ENCODE measurements around the gene LRRC46.

LRRC46 gene

DNA sequence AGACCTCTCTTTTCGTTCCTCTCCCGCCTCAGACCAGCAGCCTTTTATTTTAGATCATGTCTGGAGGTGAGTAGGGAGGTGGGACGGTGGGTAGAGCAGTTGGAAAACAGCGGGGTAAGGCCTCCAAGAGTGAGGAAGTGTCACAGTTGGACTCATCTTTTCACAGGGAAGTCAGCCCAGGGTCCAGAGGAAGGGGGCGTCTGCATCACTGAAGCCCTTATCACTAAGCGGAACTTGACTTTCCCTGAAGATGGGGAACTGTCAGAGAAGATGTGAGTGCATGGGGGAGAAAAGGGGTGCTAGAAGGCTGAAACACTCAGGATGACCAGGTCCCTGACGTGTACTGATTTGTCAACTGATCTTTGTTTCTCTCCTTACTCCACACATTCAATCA is 461 bp downstream of the LRRC46 start:
- DNase-seq (ENCODE audit: low spot score), result no peak

DNA sequence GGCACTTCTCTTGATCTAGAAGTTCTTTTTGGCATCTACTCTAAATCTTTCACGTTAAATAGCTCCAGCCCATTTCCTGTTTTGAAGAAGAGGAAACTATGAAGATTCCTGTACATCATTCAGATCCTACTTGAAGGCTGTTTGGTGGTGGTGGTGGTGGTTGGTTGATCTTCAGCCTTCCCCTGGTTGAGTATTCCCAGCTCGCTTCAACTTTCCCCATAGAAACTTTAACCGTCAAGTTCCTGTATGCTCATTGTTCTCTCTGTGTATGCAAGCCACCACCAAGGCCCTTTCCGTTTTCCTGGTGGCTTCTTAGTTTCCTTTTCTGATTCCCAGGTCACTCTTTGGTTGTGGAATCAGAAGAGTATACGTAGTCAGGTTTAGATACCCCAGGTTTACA is 3.3 kb downstream of the LRRC46 start:
- no peak for DNase-seq (ENCODE audit: low spot score)

DNA sequence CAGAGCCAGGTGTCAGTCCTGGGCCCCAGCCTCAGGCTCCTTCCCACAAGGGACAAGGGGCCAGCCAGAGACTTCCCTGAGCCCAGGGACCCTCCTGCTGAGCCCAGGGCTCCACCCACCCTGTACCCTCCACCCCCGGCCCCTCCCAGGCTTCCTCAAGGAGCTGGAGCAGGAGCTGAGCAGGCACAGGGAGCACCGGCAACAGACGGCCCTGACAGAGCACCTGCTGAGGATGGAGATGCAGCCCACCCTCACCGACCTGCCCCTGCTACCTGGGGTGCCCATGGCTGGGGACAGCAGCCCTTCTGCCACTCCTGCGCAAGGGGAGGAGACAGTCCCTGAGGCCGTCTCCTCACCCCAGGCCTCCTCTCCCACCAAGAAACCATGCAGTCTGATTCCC is 5.1 kb downstream of the LRRC46 start:
- no peak for DNase-seq (ENCODE audit: low spot score)

DNA sequence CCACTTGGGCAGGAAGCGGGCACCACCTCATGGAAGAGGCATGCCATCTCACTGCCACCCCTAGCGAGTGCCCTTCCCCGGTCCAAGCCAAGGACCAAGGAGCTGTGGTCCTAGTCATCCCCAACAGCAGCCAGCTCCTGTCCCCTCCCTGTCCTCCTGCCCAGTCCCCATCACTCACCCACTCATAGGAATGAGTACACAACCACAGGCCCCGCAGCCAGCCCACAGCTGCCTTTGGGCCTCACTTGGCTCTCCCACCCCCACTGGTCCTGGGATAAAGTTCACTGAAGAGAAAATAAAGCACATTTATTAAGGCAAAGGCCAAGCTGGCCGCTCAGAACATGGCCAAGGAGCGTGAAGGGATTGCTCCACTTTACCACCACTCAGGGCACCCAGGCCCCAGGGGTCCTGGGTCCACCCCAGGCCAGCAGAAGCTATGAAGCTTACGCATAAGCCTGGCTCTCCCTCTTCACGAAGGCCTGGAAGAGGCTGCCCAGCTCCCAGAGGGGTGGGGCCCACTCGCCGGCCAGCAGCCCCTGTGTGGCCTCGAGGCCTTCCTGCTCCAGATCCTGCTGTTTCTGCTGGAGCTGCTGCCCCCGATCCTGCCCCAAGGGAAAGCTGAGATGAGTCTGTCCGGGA is 6.0 kb downstream of the LRRC46 start:
- no peak for DNase-seq (ENCODE audit: low spot score)

DNA sequence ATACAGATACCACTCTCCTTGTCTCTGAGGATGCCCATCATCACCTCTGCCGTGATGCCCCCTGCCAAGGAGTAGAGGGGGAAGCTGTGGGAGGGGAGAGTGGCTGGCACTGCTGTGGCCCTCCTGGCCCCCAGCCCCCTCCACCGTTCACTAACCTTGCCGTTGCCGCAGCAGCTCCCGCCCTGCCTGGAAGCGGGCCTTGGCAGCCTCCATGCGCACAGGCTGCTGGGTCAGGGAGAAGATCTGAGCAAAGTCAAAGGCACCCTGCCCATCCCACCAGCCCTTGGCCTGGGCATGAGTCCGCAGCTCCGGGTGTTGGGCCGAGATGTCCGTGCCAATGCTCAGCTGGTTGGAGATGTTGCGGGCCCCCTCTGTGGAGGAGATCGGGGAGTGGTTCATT is 7.2 kb downstream of the LRRC46 start:
- DNase-seq (ENCODE audit: low spot score), result no peak

DNA sequence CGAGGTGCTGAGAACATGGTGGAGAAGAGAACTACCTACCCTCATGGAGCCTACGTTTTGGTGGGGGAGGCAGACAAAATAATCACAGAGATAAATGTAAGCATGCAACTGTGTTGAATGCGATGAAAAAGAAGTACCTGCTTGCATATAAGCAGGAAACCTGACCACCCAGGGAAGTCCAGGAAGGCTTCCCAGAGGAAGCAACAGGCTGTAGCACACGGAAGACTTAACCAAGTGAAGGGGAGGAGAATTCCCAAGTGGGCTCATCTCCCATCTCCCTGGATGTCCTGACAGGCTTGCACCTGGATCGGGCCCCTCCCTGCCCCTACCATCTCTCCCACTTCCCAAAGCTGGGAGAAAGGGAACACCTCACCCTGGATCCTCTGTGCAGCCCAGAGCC is 7.6 kb downstream of the LRRC46 start:
- DNase-seq (ENCODE audit: low spot score), result no peak

DNA sequence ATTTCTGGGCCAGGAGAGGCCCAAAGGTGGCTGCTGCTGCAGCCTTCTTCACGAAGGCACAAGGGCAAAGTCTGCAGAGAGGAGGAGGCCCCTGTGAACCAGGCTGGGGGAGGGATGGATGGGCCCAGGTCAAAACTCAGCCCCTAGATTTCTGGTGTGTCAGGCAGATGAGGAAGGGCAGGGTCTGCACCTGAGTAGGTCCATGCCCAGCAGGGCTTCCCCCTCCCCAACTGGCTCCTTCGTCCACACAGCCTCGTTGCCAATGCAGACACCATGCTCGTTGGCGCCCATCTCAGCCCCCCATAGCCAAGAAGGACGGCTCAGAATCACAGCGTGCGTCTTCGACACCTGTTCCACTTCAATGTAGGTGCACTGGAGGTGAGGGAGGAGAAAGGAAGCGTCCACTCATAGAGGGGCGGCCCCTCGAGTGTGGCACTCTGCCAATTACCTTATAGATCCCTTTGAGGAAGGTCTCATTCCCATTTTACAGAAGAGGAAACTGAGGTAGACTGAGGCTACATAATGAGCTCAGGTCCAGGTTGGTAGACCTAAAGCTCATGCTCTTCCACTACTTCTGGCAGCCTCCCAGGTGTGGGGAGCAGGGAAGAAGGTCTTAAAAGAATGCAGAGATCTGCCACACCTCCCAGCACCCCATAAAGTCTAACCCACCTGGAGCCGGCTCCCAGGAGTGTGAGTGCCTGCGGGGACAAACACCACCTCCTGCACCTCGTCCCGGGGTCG is 8.7 kb downstream of the LRRC46 start:
- no peak for DNase-seq (ENCODE audit: low spot score)

DNA sequence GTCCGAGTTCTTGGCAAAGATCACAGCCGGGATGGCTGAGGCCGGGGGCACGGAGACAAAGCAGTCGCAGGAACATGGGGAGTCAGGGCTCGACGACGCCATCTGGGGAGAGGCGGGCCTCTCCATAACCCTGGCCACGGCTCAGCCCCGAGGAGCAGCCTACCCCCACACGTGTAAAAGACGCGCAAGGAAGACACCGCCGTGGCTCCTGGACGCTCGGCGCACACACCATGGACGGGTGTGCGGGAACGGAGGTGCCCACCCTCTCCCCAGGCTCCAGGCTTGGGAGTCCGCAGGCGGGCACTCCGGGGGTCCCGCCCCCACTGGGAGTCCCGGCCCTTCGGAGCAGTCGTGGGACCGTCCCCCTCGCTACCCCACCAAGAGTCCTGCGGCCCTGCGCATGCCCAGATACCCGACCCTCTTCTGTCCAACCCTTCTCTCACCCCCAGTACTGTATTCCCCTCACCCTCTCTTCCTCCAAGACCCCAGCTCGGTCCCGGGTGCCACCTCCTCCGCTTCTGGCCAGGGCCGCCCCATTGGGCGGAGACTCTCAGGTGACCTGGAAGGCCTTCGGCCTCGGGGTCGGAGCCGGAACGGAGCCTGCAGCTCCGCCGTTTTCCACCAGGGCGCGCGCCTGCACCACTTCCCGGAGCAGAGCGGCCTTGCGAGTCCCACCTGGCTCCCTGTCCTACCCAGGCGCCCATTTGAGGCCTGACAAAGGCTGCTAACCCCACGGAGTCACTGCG is 9.4 kb downstream of the LRRC46 start, which contains the start of gene SCRN2:
SCRN2 (minus strand) TSS at position 532 of the 746 bp plus-strand sequence; CDS start at position 102, 430 bp downstream.
- DNase-seq (ENCODE audit: low spot score), result peak; percentile 97

DNA sequence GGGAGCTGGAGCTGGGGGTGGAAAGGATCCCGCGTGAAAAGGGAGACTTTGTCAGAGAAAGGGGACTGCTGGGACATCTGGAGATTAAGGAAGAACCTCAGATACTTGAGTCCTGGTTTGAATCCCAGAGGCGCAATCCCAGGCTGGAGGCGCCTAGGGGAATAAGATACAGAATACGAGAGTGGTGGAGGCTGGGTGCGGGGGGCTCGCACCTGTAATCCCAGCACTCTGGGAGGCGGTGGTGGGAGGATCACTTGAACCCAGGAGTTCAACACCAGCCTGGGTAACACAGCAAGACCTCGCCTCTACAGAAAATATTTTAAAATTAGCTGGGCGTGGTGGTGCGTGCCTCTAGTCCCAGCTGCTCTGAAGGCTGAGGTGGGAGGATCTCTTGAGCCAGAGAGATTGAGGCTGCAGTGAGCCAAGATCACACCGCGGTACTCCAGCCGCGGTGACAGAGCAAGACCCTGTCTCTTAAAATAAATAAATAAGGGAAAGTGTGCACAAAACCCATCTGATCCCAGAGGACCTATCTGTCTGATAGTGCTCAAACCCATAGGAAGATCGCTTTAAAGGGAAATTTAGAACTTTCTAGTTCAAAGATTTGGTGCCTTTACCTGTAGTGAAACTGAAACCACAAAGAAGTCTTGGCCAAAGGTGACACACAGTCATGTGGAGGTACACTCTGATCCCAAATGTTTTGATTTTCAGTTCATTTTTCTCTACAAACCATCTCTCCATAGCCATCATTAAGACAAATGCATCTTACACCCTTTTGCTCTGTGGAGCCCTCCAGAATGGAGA is 10.2 kb downstream of the LRRC46 start:
- DNase-seq (ENCODE audit: low spot score), result no peak

DNA sequence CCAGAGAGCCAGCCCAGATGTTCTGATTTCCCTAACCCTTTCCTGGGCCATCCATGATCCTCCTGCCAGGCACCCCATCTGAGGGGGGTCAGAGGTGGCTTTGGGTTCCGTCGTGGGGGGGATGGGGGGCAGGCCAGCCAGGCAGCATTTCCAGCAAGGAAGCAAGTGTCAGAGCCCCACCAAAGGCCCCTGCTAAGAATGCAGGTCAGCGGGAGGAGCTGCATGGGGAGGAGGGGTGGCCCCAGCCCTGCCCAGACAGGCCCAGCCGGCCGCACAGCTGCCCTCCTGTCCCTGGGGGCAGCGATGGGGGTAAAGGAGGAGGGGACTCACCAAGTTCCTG is 11.9 kb downstream of the LRRC46 start:
- DNase-seq (ENCODE audit: low spot score), result no peak

DNA sequence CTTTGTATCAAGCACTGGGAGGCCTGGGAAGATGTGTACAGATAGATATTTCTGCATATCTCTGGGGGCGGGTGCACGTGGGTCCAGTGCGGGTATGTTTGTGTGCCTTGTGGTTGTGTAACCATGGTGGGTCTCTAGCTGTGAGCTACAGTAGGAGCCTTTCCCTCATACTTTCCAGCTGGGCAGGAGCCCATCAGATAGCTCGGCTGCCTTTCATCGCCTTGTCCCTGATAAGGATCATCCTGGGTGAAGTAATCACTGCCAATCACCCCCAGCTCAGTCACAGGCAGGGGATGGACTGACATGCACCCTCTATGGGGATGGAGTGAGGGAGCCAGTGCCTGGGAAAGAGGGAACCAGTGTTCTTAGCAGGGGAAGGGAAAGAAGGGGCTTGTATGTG is 12.8 kb downstream of the LRRC46 start:
- no peak for DNase-seq (ENCODE audit: low spot score)

DNA sequence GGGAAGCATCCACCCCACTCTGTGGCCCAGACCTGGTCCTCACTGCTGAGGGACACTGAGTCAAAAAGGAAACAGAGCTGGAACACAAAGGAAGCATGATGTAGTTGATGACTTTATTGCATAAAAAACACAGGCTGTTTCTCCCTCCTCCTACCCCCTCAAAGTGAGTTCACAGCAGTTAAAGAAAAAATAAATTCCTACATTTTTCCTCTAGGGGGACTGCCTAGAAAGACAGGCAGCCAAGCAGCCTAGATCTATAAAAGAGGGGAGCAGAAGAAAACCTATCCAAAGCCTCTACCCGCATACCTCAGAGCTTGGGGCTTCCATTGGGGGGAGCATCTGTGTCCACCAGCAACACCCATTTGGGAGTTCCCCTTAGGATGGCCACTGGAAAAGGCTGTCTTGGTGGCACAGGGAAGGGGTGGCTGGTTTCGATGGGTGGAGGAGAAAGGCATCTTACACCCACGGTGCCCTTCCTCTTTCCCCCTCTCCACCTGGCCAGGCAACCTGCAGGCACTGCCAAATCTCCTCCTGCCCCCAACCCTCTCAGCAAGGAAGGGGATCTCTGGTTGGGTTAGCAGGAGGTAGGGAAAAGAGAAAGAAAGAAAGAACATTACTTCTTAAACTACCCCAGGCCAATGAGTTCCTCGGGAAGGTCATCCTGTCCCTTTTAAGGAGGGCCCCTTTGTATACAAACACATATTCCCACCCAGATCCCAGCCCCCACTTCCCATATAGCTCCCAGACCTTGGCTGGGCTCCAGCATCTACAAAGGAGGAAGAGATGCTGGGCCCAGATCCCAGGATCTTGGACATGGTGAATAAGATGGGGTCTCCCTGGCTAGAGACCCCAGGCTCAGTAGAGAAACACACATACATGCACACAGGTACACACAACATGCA is 13.6 kb downstream of the LRRC46 start:
- peak; percentile 81 for DNase-seq (ENCODE audit: low spot score)

DNA sequence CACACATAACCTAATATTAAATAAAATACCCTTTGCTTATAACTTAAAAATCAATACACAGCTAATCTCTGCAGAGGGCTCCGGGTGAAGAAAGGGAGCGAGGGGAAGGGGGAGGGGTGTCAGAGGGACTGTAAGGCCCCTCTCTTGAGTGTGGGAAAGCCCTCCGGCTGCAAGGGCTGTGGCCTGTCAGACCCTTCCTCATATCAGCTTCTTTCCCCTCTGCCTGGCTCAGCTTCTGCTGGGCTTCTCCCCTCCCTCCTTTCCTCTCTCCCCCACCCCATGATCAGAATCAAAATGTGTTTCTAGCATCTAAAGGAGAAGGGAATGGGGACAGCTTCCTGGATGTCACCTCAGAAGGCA is 14.2 kb downstream of the LRRC46 start:
- DNase-seq (ENCODE audit: low spot score), result no peak

DNA sequence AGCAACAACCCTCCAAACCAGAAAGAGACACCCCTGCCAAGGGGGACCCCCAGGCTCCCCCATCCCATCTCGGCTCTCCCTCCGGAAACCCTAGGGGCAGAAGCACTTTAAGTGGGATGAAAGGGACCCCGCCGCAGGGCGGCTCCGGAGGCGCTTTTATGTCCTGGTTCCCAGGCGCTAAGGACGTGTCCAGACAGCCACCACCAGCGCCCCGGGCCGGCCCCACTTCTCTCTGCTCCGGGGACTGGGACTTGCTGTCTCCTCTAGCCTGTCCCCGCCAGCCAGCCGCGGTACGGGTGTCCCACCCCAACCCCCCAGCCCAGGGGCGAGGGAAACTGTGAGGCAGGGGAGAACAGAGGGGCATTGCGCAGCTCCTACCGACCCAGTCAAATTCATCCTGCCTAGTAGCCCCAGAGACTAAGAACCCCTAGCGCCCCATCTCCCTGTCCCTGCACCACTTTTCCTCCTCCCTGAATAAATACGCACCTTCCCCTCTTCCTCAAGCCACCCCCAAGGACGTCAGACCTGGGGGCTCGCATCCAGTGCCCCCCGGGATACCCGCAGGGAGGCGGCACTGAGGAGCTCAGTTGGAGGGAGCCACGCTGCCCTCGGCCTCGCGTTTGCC is 15.4 kb downstream of the LRRC46 start:
- no peak for DNase-seq (ENCODE audit: low spot score)

DNA sequence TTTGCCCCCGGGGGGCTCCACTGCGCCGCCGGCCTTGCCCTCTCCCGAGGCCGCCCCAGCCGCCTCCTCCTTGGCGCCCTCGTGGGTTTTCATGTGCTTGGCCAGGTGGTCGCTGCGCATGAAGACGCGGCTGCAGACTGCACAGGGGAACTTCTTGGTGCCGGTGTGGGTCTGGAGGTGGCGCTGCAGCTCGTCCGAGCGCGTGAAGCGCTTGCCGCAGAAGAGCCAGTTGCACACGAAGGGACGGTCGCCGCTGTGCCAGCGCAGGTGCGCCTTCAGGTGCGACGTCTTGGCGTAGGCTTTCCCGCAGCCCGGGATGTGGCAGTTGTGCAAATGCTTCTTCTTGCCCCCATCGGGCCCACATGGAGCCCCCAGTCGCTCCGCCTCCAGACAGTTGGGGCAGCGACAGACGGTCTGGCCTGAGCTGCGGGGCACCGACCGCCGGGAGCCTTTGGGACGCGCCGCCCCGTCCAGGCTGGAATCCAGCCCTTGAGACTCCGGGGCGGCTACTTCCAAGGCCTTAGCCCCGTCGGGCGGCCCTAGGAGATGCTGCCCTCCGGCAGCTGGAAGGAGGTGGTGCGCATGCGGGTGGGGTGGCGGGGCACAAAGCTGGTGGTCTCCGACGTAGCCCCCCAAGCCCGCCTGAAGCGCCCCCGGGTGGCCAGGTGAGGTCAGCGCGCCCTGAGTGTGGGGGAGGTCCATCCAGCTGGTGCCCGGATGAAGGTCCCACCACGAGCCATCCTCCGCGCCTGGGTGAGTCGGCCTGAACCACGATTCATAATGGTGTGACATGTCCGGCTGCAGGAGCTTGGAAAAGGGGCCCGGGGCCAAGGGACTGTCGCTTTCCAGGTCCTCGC is 16.1 kb downstream of the LRRC46 start:
- DNase-seq (ENCODE audit: low spot score), result peak; percentile 80

DNA sequence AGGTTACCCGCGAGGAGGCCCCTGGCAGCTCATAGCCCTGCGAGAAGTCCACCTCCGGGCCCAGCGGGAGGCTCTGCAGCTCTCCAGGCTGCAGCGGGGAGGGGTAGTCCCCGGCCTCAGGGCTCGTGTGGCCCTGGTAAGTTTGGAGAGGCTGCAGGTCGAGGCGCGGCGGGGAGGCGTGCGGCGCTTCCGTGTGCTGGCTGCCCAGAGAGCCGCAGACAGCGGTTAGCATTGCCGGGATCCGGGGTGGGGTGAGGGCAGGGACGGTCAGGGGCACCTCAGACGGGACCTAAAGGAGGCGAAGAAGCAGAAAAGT is 16.7 kb downstream of the LRRC46 start:
- DNase-seq (ENCODE audit: low spot score), result no peak

DNA sequence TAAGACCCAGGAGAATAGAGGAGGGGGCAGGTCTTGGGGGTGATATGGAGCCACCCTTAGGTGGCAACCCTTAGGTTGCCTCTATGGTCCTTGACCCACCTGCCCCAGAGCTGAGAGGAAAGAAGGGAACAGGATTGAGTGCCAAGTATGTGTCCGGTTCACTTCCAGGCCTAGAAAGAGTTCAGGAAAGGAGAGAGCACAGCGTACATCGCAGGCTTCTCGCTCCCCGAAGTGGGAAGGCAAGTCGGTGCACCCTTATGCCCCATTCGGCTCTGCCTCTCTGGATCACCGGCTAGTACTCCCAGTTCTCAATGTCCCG is 18.9 kb downstream of the LRRC46 start:
- no peak for DNase-seq (ENCODE audit: low spot score)

DNA sequence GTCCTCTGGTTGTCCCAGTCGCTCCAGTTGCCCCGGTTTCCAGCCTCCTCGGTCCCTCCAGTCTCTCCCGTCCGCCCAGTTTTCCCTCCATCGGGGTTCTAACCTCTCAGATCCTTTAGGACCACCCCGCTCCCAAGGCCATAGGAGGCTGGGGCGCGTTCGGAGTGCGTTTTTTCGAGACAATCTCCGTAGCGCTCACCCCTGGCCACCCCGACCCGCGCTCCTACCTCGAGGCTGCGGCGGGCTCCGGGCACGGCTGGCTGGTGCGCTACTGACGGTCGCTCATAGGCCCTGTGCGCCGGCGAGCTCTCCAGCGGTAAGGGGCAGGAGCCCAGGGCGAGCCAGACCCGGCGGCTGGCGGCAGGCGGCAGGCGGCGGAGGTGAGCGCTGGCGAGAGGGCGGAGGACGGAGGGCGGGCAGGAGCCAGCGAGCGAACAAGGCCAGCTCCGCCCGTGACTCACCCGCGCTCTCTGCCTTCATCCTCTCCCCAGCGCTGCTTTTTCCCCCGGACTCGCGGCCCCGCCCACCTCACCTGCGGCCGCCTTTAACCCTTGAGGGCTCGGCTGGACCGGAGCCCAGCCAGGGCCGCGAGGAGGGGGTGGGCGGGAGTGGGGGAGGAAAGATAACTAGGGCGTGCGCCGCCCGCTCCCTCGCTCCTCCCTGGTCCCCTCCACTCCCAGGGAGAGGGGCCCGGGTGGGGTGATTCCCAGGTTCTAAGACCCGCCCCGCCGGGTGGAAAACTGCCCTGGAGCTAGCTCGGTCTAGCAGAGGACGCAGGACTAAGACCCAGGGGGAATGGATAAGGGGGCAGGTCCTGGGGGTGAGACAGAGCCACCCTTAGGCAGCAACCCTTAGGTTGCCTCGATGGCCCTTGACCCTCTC is 19.5 kb downstream of the LRRC46 start, which contains the start of gene SP6:
SP6 (minus strand) TSS at position 472 of the 882 bp plus-strand sequence. CDS start 2,734 bp downstream, outside the sequence.
- peak; percentile 86 for DNase-seq (ENCODE audit: low spot score)

DNA sequence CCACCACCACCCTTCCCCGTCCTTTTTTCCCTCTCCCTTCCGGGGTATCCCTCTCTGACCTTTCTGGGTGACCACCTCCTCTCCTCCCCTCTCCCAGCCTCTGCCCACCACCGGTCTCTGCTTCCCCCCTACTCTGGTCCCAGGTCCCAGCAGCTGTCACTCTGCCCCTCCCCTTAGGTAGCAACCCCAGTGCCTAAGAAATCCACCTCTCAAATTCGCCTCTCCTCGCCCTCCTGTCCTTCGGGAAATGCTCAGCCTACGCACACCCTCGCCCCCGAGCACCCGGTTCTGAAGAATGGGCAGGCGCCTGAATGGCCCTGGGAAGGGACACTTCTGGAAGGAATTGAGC is 20.3 kb downstream of the LRRC46 start:
- no peak for DNase-seq (ENCODE audit: low spot score)

All from HuH-7 (cell line).